ENCODE measurements around the gene GNAQ. TPM values are rescaled to one million over a fixed set of nuclear protein-coding genes. Genes with fewer than 3 reads are reported as not detected.

The GNAQ gene
- total RNA-seq, 1 donor from 2014 or later, result 35.4 TPM

GRCh38 chr9:78014776-78015175, 16.8 kb downstream of the GNAQ start:
- H3K36me3 ChIP-seq (ENCODE audit: control insufficient read depth, insufficient read depth, low read length), result no peaks in the 10 kb centered on the region
- no peak for DNase-seq (ENCODE audit: low read depth)
- H3K4me3 ChIP-seq (ENCODE audit: low read depth, low read length), result no peak overlapping the region
- no peaks in the 10 kb centered on the region for H3K27me3 ChIP-seq (ENCODE audit: control insufficient read depth, insufficient read depth, low read length)
- no peak for TF ChIP-seq CTCF (IDR thresholded peaks at IDR 0.05; ENCODE audit: insufficient read depth, low read length, poor library complexity, severe bottlenecking)

GRCh38 chr9:78013934-78014333, 17.7 kb downstream of the GNAQ start:
- TF ChIP-seq CTCF (IDR thresholded peaks at IDR 0.05; ENCODE audit: insufficient read depth, low read length, poor library complexity, severe bottlenecking), result no peak
- H3K4me3 ChIP-seq (ENCODE audit: low read depth, low read length), result no peak overlapping the region
- no peak for DNase-seq (ENCODE audit: low read depth)

GRCh38 chr9:78011049-78011448, 20.6 kb downstream of the GNAQ start:
- H3K4me3 ChIP-seq (ENCODE audit: low read depth, low read length), result no peak overlapping the region
- H3K27me3 ChIP-seq (ENCODE audit: control insufficient read depth, insufficient read depth, low read length), result no peaks in the 10 kb centered on the region
- H3K36me3 ChIP-seq (ENCODE audit: control insufficient read depth, insufficient read depth, low read length), result no peaks in the 10 kb centered on the region
- no peak for TF ChIP-seq CTCF (IDR thresholded peaks at IDR 0.05; ENCODE audit: insufficient read depth, low read length, poor library complexity, severe bottlenecking)
- DNase-seq (ENCODE audit: low read depth), result no peak

More at GRCh38 chr9:78013934-78014333, 17.7 kb downstream of the GNAQ start:
- no peaks in the 10 kb centered on the region for H3K36me3 ChIP-seq (ENCODE audit: control insufficient read depth, insufficient read depth, low read length)
- H3K27me3 ChIP-seq (ENCODE audit: control insufficient read depth, insufficient read depth, low read length), result no peaks in the 10 kb centered on the region

- Histone ChIP-seq H3K36me3 (ENCODE audit: control insufficient read depth, insufficient read depth, low read length) (no peaks in the 10 kb centered on the region), H3K4me3 (ENCODE audit: low read depth, low read length) (no peak overlapping the region), H3K27me3 (ENCODE audit: control insufficient read depth, insufficient read depth, low read length) (no peaks in the 10 kb centered on the region)
- no peak for DNase-seq (ENCODE audit: low read depth)
- TF ChIP-seq CTCF (IDR thresholded peaks at IDR 0.05; ENCODE audit: insufficient read depth, low read length, poor library complexity, severe bottlenecking), result no peak
These were observed 21.2 kb downstream of the GNAQ start for GRCh38 chr9:78010445-78010844.

- no peaks in the 10 kb centered on the region for H3K36me3 ChIP-seq (ENCODE audit: control insufficient read depth, insufficient read depth, low read length)
- no peak overlapping the region for H3K4me3 ChIP-seq (ENCODE audit: low read depth, low read length)
- no peak for TF ChIP-seq CTCF (IDR thresholded peaks at IDR 0.05; ENCODE audit: insufficient read depth, low read length, poor library complexity, severe bottlenecking)
- no peaks in the 10 kb centered on the region for H3K27me3 ChIP-seq (ENCODE audit: control insufficient read depth, insufficient read depth, low read length)
- DNase-seq (ENCODE audit: low read depth), result no peak
These were observed 22.4 kb downstream of the GNAQ start for GRCh38 chr9:78009186-78009585.

GRCh38 chr9:78006734-78007133, 24.9 kb downstream of the GNAQ start:
- Histone ChIP-seq H3K36me3 (ENCODE audit: control insufficient read depth, insufficient read depth, low read length) (no peaks in the 10 kb centered on the region), H3K27me3 (ENCODE audit: control insufficient read depth, insufficient read depth, low read length) (no peaks in the 10 kb centered on the region), H3K4me3 (ENCODE audit: low read depth, low read length) (no peak overlapping the region)
- TF ChIP-seq CTCF (IDR thresholded peaks at IDR 0.05; ENCODE audit: insufficient read depth, low read length, poor library complexity, severe bottlenecking), result no peak
- DNase-seq (ENCODE audit: low read depth), result no peak

Data from kidney epithelial cell (primary cell).